Liver (tissue), 3 donors: ENCODE results near the gene TEP1.

ENCODE experiments used
- ATF3 ChIP-seq: IDR thresholded peaks from 2 replicates; pipeline ENCODE4 v1.6.1; 2016; ENCODE audit warnings: antibody characterized with exemption
- CTCF ChIP-seq: fragments of 150-350 bp; IDR thresholded peaks from 2 replicates; pipeline ENCODE4 v1.5.1; 2017; ENCODE audit warnings: improper control_type of control experiment, low read depth, low read length; ENCODE audit not compliant: missing input control
- EGR1 ChIP-seq, 2 donors: IDR thresholded peaks; 2 replicates each; pipeline ENCODE4 v1.6.1; 2016 to 2018; ENCODE audit warnings: antibody characterized with exemption in 2 of 2, low read depth in 2 of 2
- FOXA1 ChIP-seq: IDR thresholded peaks from 2 replicates; pipeline ENCODE4 v1.6.1; 2016; ENCODE audit warnings: antibody characterized with exemption
- FOXA2 ChIP-seq: IDR thresholded peaks from 2 replicates; pipeline ENCODE4 v1.6.1; 2016; ENCODE audit warnings: antibody characterized with exemption
- GABPA ChIP-seq, 2 donors: IDR thresholded peaks in 1 of 2; conservative IDR thresholded peaks in 1 of 2; 2 replicates each; pipeline ENCODE4 v1.6.1; 2016; ENCODE audit warnings: antibody characterized with exemption in 2 of 2, mild to moderate bottlenecking in 1 of 2, moderate library complexity in 1 of 2
- RAD21 ChIP-seq, 2 donors: IDR thresholded peaks; 2 replicates each; pipeline ENCODE4 v1.6.1; 2016; ENCODE audit warnings: antibody characterized with exemption in 2 of 2, mild to moderate bottlenecking in 2 of 2
- REST ChIP-seq: IDR thresholded peaks from 2 replicates; pipeline ENCODE4 v1.6.1; 2016; ENCODE audit warnings: antibody characterized with exemption, mild to moderate bottlenecking
- TAF1 ChIP-seq: conservative IDR thresholded peaks from 2 replicates; pipeline ENCODE4 v1.6.1; 2016; ENCODE audit warnings: antibody characterized with exemption, mild to moderate bottlenecking
- YY1 ChIP-seq: IDR thresholded peaks from 2 replicates; pipeline ENCODE4 v1.6.1; 2016; ENCODE audit warnings: antibody characterized with exemption, mild to moderate bottlenecking
- donor health status: healthy.
- donor health status: healthy.

DNA sequence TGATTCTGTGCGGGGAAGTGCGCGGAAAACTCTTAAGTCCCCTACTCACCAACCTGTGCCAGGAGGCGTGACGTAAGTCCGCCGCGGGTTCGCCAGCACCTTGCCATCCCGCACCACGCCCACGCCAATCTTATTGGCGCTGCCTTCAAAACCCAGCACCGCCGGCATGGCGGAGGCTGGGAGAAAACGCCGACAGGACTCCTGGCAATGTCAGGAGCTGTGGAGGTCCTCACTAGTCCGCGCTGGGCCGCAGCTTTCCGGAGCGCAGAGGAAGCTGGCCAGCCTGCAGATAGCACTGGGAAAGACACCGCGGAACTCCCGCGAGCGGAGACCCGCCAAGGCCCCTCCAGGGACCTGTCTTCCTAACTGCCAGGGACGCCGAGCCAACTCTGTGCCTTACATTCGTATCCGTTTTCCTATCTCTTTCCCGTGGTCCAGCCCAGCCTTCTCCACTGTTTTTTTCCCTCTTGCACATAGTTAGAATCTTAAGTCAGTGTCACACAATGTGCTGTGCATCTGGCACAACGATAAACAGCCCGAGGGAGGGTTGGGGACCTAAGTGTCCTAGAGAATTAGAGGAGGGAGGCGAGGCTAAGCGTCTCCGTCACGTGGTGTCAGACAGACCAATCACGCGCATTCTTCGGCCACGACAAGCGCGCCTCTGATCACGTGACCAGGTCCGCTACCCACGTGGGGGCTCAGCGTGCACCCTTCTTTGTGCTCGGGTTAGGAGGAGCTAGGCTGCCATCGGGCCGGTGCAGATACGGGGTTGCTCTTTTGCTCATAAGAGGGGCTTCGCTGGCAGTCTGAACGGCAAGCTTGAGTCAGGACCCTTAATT, 41.4 kb upstream of the TEP1 start, which contains the start of the genes APEX1 and OSGEP:
- TF ChIP-seq REST (peak; percentile 66), CTCF (no peak), RAD21 (IDR thresholded peaks at IDR 0.05) (no peak), TAF1 (peak; percentile 73), YY1 (peak; percentile 65), GABPA (IDR thresholded peaks at IDR 0.05 in 1 of 2, conservative IDR thresholded peaks at IDR 0.05 in 1 of 2) (no peak), FOXA1 (no peak), EGR1 (IDR thresholded peaks at IDR 0.05; ENCODE audit: low read depth in 2 of 2) (peak; percentile 57 to 87), FOXA2 (no peak), ATF3 (peak; percentile 6)
